Ovary (tissue), 10 donors: ENCODE results near the gene HAUS6. TPM values are rescaled to one million over a fixed set of nuclear protein-coding genes. Genes with fewer than 3 reads are reported as not detected.
A peak's percentile ranks its signal among the peaks of the same experiment; 100 is the strongest.
"Not testable (repeated sequence)": the region's sequence is repeated elsewhere in the genome, so short reads cannot be mapped to it uniquely, and the experiment has no call there.

Source experiments
- DNase-seq, 5 donors: peaks; one replicate each; pipeline ENCODE4 v3.0.0-alpha.2; 2019 to 2020
- H3K27ac ChIP-seq, 2 donors: fragments of 200-600 bp; one replicate each; pipeline versions ENCODE4 v1.5.1 to v1.8.0; 2019 to 2022
- H3K27me3 ChIP-seq: fragments of 200-600 bp; one replicate; pipeline ENCODE4 v1.8.0; 2022
- H3K36me3 ChIP-seq: fragments of 200-600 bp; sonication (generic); one replicate; pipeline ENCODE4 v1.5.1; 2019
- H3K4me1 ChIP-seq: one replicate; pipeline ENCODE4 v1.8.1; 2013; ENCODE audit warnings: mild to moderate bottlenecking, moderate library complexity; ENCODE audit not compliant: insufficient read depth
- H3K4me3 ChIP-seq: fragments of 200-600 bp; sonication (generic); one replicate; pipeline ENCODE4 v1.5.1; 2017
- H3K9me3 ChIP-seq, 2 donors: fragments of 200-600 bp in 1 of 2; sonication (generic) in 1 of 2; one replicate each; pipeline versions ENCODE4 v1.5.1 to v1.8.1; 2013 to 2019; ENCODE audit warnings: mild to moderate bottlenecking in 1 of 2, moderate library complexity in 1 of 2
- CTCF ChIP-seq, 3 donors: fragments of 450-650 bp in 2 of 3; fragments of 200-600 bp in 1 of 3; IDR thresholded peaks; one replicate each; pipeline versions ENCODE4 v1.5.1 to v1.8.0; 2016 to 2022; ENCODE audit warnings: antibody characterized with exemption in 3 of 3, mild to moderate bottlenecking in 1 of 3
- EP300 ChIP-seq: sonication (generic); formaldehyde crosslinking; IDR thresholded peaks from one replicate; pipeline ENCODE4 v1.6.1; 2017; ENCODE audit warnings: antibody characterized with exemption
- POLR2A ChIP-seq: fragments of 450-650 bp; IDR thresholded peaks from one replicate; pipeline ENCODE4 v1.6.1; 2017; ENCODE audit warnings: antibody characterized with exemption, mild to moderate bottlenecking, moderate library complexity
- WGBS, 3 donors: extraction: QIAGEN DNeasy Blood & Tissue Kit in 1 of 3; methylation state at CpG; one replicate each; pipeline versions ENCODE4 v1.1.5 to v1.1.7; 2013 to 2017; 5-methylcytosine and 5-hydroxymethylcytosine counted together
- intact Hi-C, 4 donors: fragments of 100-400 bp; cut with DNase I; formaldehyde crosslinking; loops; one replicate each; pipeline versions ENCODE4 v1.11.0 to v1.15.1; 2022 to 2023
- long read RNA-seq, 3 donors: library from polyadenylated mRNA in 2 of 3; unstranded in 2 of 3; transcript quantifications; one replicate each; pipeline ENCODE4 v2.0.0 and lab custom pipeline, GENCODE V29; 2021 to 2026
- polyA plus RNA-seq, 2 donors: library from polyadenylated mRNA; stranded (reverse); fragments of 200-250 nt in 1 of 2; fragments of 350-450 nt in 1 of 2; fragmentation: Illumina TruSeq in 1 of 2; extraction: RNeasy Lipid Tissue Mini Kit (QIAGEN cat#74804) in 1 of 2; gene quantifications; one replicate each; pipeline ENCODE4 v1.2.3, GENCODE V29; 2013 to 2014
- total RNA-seq, 7 donors: library from RNA; depleted of rRNA in 2 of 7; stranded (reverse); fragments of >200 nt in 2 of 7; fragmentation: NEBNext Ultra II Directional in 3 of 7; extraction: Animal tissue kit (Norgen Biotek cat#: 25700) in 3 of 7; gene quantifications; one replicate each; pipeline versions ENCODE4 v1.1.0 to v1.2.4, GENCODE V29; 2016 to 2023
- donor health status: DM: no; HTN: no; CAD: no; lungs with moderate emphysema.
- donor health status: DM: no; HTN: no; CAD: no.
- donor health status: Bipolar disorder and iron deficiency.
- donor health status: DM: yes; HTN: yes; CAD: no.
- donor health status: DM: no; HTN: no; CAD: no.
- donor health status: DM: yes; HTN: yes; CAD: no.

Gene HAUS6
- total RNA-seq (10 to 100 TPM in 4 of 7 donors, 1 to 10 TPM in 3; 7.1 to 13.1 (median 10.7) TPM), polyA plus RNA-seq (1 to 10 TPM; 4.6 to 6.4 TPM)
- long read RNA-seq, donor 1, partial matches to known transcripts: 44 of 51 reads
- long read RNA-seq, donor 1, other reads (novel, unspliced or antisense): 7 of 51 reads
- long read RNA-seq, donor 2, full-length matches to known transcripts: 9 of 9 reads
- long read RNA-seq, donor 2, partial matches to known transcripts: 0 of 9 reads
- long read RNA-seq, donor 2, other reads (novel, unspliced or antisense): 0 of 9 reads
- long read RNA-seq, donor 3, full-length matches to known transcripts: 3 of 4 reads
- long read RNA-seq, donor 3, partial matches to known transcripts: 0 of 4 reads
- long read RNA-seq, donor 3, other reads (novel, unspliced or antisense): 1 of 4 reads

DNA sequence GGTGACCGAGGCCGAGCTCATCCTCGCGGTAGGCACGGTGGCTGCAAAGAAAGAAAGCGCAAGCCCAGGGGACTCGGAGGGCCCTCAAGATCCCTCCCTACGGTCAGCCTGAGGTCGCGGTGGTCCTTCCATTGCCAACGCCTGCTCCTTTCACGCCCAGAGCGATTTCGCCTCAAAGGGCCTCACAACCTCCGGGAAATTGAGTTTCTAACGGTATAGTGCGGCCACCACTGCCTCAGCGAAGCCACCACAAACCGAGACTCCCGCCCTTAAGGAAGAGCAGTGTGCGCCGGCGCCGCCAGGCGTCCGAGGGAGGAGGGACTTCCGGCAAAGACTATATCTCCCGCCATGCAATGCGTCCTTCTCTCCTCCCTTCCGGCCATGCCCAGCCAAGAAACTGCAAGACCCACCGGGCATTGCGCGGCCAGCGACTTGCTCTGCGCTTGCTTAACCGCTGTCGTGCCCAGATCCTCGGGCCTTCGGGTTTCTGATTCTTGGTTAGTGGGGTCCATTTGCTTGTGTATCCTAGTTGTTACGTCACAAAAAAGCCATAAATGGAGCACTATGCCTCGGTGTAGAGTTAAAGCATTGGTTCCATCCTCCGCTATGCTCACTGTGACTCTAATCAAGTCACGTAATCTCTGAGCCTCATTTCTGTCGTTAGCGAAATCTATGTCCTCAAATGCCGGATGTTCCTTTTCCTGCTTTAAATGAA, at the start of gene HAUS6:
Gene HAUS6, minus strand, starts transcription at position 274 of the 715 bp plus-strand sequence. Its CDS starts 253 bp downstream, at position 21.
- Histone ChIP-seq H3K4me3 (peak within 1 kb of the TSS; percentile 89), H3K36me3 (no peaks in the 10 kb centered on the region), H3K27me3 (no peaks in the 10 kb centered on the region), H3K27ac (peak within 1 kb of the TSS in 1 of 2 donors; percentile 75), H3K4me1 (peaks cover 3% of the 10 kb centered on the region), H3K9me3 (no peaks in the 10 kb centered on the region)
- WGBS, 3 donors: 1 to 4% (median 1%) methylated on average over 45 to 46 of the region's 46 CpGs
- peak; percentile 27 to 81 (median 80) for TF ChIP-seq CTCF (IDR thresholded peaks at IDR 0.05)
- peak; percentile 90 for TF ChIP-seq POLR2A
- no peak for TF ChIP-seq EP300
- intact Hi-C loops: loop anchor here in 1 of 4 donors (10.0 kb wide), 1 partner anchor 62 kb away; no protein-coding TSS in a partner anchor
- DNase-seq: peak; percentile 94 to 97 (median 96)

GRCh38 chr9:19152160-19152498, 49.4 kb upstream of the HAUS6 start:
- 51 to 62% (median 54%) methylated on average over 2 of the region's 2 CpGs for WGBS, 3 donors
- H3K27ac ChIP-seq, H3K27me3 ChIP-seq, H3K9me3 ChIP-seq, H3K4me1 ChIP-seq, H3K36me3 ChIP-seq, DNase-seq, H3K4me3 ChIP-seq, intact Hi-C loops: not testable (repeated sequence)

DNA sequence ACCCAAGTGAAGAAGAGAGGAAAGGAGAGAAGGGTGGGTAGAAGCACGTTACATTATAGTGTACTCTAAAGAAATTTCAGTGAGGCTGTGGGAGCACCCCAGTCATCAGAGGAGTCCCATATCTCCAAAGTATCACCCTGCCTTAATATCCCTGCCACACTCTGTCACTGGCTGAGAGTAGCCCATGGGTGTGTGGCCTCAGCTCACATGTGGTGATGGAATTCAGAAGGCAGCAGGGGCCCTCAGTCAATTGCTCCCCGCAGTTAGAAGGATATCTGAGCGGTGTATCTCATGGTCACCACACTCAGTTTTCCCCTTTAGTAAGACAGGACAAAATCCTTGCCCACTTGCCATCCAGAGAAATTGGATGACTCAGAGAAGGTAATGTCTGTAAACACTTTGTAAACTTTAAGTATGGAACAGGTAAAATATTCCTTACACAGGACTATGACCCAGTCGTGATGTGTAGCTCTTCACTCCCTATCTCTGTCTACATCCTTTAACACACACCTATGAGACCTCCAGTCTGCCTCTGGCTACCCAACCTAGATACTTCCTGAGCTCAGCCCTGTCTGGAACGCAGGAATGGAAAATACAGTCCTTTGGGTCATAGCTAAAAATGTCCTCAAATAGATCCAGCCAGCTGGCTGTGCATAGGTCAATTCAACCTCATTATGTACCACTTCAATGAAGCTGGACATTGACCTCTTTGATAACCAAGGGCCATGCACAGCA, 48.9 kb upstream of the HAUS6 start:
- intact Hi-C loops: no loop called here
- Histone ChIP-seq H3K36me3 (no peaks in the 10 kb centered on the region), H3K9me3 (no peaks in the 10 kb centered on the region), H3K4me1 (peaks cover 7% of the 10 kb centered on the region), H3K4me3 (no peak overlapping the region), H3K27me3 (no peaks in the 10 kb centered on the region), H3K27ac (no peak overlapping the region)
- 59 to 77% (median 64%) methylated on average over 5 of the region's 5 CpGs for WGBS, 3 donors
- TF ChIP-seq POLR2A: no peak
- DNase-seq: peak in 1 of 5 donors; percentile 5

DNA sequence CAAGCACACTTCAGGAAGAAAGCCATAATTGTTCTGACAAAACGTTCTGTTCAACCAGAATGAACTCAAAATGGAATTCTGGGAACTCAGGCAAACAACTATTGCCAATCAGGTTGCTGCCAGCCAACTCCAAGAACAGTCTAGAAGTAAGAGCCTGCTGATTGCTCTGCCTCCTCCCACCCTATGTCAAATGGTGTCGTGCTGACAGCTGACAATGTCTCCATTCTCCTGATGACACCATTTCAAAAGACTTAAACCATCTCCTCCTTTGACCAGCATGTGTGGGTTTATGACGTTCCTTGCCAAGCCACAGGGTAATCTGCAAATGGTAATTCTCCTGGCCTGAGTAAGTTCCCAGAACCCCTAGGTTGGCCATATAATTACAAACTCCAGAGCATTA, 46.5 kb upstream of the HAUS6 start:
- Histone ChIP-seq H3K4me3 (no peak overlapping the region), H3K27ac (no peak overlapping the region), H3K27me3 (no peaks in the 10 kb centered on the region), H3K36me3 (no peaks in the 10 kb centered on the region), H3K4me1 (peaks cover 5% of the 10 kb centered on the region), H3K9me3 (no peaks in the 10 kb centered on the region)
- DNase-seq: no peak
- no peak for TF ChIP-seq CTCF (IDR thresholded peaks at IDR 0.05)
- TF ChIP-seq POLR2A: no peak
- TF ChIP-seq EP300: no peak
- intact Hi-C loops: no loop called here
- WGBS, 3 donors: 56 to 62% (median 58%) methylated on average over 3 of the region's 3 CpGs

DNA sequence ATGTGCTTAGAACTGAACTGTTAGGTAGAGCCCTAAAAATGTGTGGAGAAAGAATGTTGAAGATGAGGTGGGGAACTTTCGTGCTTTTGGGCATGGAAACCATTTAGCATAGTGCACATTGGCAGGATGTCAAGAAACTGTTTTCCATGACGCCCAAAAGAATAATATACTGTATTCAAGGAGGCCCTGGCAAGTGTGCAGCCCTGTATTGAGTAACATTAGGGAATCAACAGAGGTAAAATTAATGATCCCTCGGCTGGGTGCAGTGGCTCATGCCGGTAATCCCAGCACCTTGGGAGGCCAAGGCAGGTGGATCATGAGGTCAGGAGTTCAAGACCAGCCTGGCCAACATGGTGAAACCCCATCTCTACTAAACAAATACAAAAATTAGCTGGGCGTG, 45.5 kb upstream of the HAUS6 start:
- Histone ChIP-seq H3K27ac (no peak overlapping the region), H3K27me3 (no peaks in the 10 kb centered on the region), H3K9me3 (no peaks in the 10 kb centered on the region), H3K4me1 (peaks cover 2% of the 10 kb centered on the region), H3K36me3 (no peaks in the 10 kb centered on the region), H3K4me3 (no peak overlapping the region)
- intact Hi-C loops: no loop called here
- TF ChIP-seq EP300 (no peak), CTCF (IDR thresholded peaks at IDR 0.05) (no peak), POLR2A (no peak)
- WGBS, 3 donors: 53 to 62% (median 56%) methylated on average over 5 of the region's 5 CpGs
- peak in 1 of 5 donors; percentile 29 for DNase-seq
